Liver (tissue), 9 donors: ENCODE measurements around the gene ERBB4. TPM values are rescaled to one million over a fixed set of nuclear protein-coding genes. Genes with fewer than 3 reads are reported as not detected.

Experiments used
- DNase-seq: peaks from one replicate; pipeline ENCODE4 v3.0.0-alpha.2; 2017; ENCODE audit warnings: low spot score
- H3K27ac ChIP-seq, 2 donors: one replicate each; pipeline ENCODE4 v1.7.0; 2013; ENCODE audit warnings: inconsistent platforms in 2 of 2, low read length in 2 of 2, control low read depth in 1 of 2, low read depth in 1 of 2, mild to moderate bottlenecking in 1 of 2
- H3K27me3 ChIP-seq, 4 donors: one replicate each; pipeline versions ENCODE4 v1.6.1 to v1.7.0; 2013; ENCODE audit warnings: low read length in 3 of 4, inconsistent platforms in 1 of 4, mild to moderate bottlenecking in 1 of 4, moderate library complexity in 1 of 4; ENCODE audit not compliant: control insufficient read depth in 4 of 4, insufficient read depth in 4 of 4
- H3K36me3 ChIP-seq, 4 donors: one replicate each; pipeline versions ENCODE4 v1.6.1 to v1.7.0; 2013; ENCODE audit warnings: low read length in 3 of 4, mild to moderate bottlenecking in 3 of 4, low read depth in 1 of 4, moderate library complexity in 1 of 4; ENCODE audit not compliant: control insufficient read depth in 4 of 4, insufficient read depth in 3 of 4
- H3K4me1 ChIP-seq, 4 donors: one replicate each; pipeline versions ENCODE4 v1.6.1 to v1.7.0; 2013; ENCODE audit warnings: low read length in 3 of 4, mild to moderate bottlenecking in 3 of 4, moderate library complexity in 1 of 4; ENCODE audit not compliant: control insufficient read depth in 4 of 4, insufficient read depth in 4 of 4
- H3K4me3 ChIP-seq, 3 donors: one replicate each; pipeline versions ENCODE4 v1.6.1 to v1.7.0; 2013; ENCODE audit warnings: low read length in 3 of 3, control low read depth in 1 of 3, low read depth in 1 of 3, mild to moderate bottlenecking in 1 of 3
- H3K9ac ChIP-seq, 2 donors: one replicate each; pipeline ENCODE4 v1.7.0; 2013; ENCODE audit warnings: low read length in 2 of 2, mild to moderate bottlenecking in 2 of 2, moderate library complexity in 2 of 2, control low read depth in 1 of 2, low read depth in 1 of 2
- H3K9me3 ChIP-seq, 4 donors: one replicate each; pipeline versions ENCODE4 v1.6.1 to v1.7.0; 2013; ENCODE audit warnings: low read length in 3 of 4; ENCODE audit not compliant: control insufficient read depth in 4 of 4
- EGR1 ChIP-seq, 2 donors: IDR thresholded peaks; 2 replicates each; pipeline ENCODE4 v1.6.1; 2016 to 2018; ENCODE audit warnings: antibody characterized with exemption in 2 of 2, low read depth in 2 of 2
- FOXA1 ChIP-seq: IDR thresholded peaks from 2 replicates; pipeline ENCODE4 v1.6.1; 2016; ENCODE audit warnings: antibody characterized with exemption
- FOXA2 ChIP-seq: IDR thresholded peaks from 2 replicates; pipeline ENCODE4 v1.6.1; 2016; ENCODE audit warnings: antibody characterized with exemption
- GABPA ChIP-seq, 2 donors: IDR thresholded peaks in 1 of 2; conservative IDR thresholded peaks in 1 of 2; 2 replicates each; pipeline ENCODE4 v1.6.1; 2016; ENCODE audit warnings: antibody characterized with exemption in 2 of 2, mild to moderate bottlenecking in 1 of 2, moderate library complexity in 1 of 2
- HNF4A ChIP-seq, 2 donors: conservative IDR thresholded peaks; 2 replicates each; pipeline ENCODE4 v1.6.1; 2016; ENCODE audit warnings: antibody characterized with exemption in 2 of 2, mild to moderate bottlenecking in 2 of 2
- HNF4G ChIP-seq: IDR thresholded peaks from 2 replicates; pipeline ENCODE4 v1.6.1; 2016; ENCODE audit warnings: antibody characterized with exemption
- JUND ChIP-seq, 2 donors: IDR thresholded peaks; 2 replicates each; pipeline ENCODE4 v1.6.1; 2016; ENCODE audit warnings: antibody characterized with exemption in 2 of 2
- NR2F2 ChIP-seq: IDR thresholded peaks from 2 replicates; pipeline ENCODE4 v1.6.1; 2016; ENCODE audit warnings: antibody characterized with exemption
- RAD21 ChIP-seq, 2 donors: IDR thresholded peaks; 2 replicates each; pipeline ENCODE4 v1.6.1; 2016; ENCODE audit warnings: antibody characterized with exemption in 2 of 2, mild to moderate bottlenecking in 2 of 2
- RXRA ChIP-seq, 2 donors: IDR thresholded peaks; 2 replicates each; pipeline ENCODE4 v1.6.1; 2017 to 2018; ENCODE audit warnings: antibody characterized with exemption in 2 of 2, mild to moderate bottlenecking in 1 of 2
- SP1 ChIP-seq: IDR thresholded peaks from 2 replicates; pipeline ENCODE4 v1.6.1; 2018; ENCODE audit warnings: antibody characterized with exemption, mild to moderate bottlenecking
- TAF1 ChIP-seq: conservative IDR thresholded peaks from 2 replicates; pipeline ENCODE4 v1.6.1; 2016; ENCODE audit warnings: antibody characterized with exemption, mild to moderate bottlenecking
- YY1 ChIP-seq: IDR thresholded peaks from 2 replicates; pipeline ENCODE4 v1.6.1; 2016; ENCODE audit warnings: antibody characterized with exemption, mild to moderate bottlenecking
- WGBS: extraction: QIAGEN DNeasy Blood & Tissue Kit; methylation state at CpG from one replicate; pipeline ENCODE4 v1.1.7; 2013; 5-methylcytosine and 5-hydroxymethylcytosine counted together
- polyA plus RNA-seq, 2 donors: library from polyadenylated mRNA; stranded (reverse) in 1 of 2; unstranded in 1 of 2; fragments of 200-250 nt in 1 of 2; fragments of >200 nt in 1 of 2; fragmentation: Nextera tagmentation in 1 of 2; extraction: Ambion mirVana in 1 of 2; gene quantifications; one replicate each; pipeline versions ENCODE4 v1.2.1 to v1.2.3, GENCODE V29; 2013 to 2015
- total RNA-seq, 2 donors: library from RNA; depleted of rRNA; stranded (reverse); fragments of >200 nt; gene quantifications; one replicate each; pipeline ENCODE4 v1.2.3, GENCODE V29; 2014
- TF ChIP-seq, protein P1 (sequence below): IDR thresholded peaks from 2 replicates; pipeline ENCODE4 v1.6.1; 2016; ENCODE audit warnings: antibody characterized with exemption
- TF ChIP-seq, protein P2 (sequence below): fragments of 150-350 bp; IDR thresholded peaks from 2 replicates; pipeline ENCODE4 v1.5.1; 2017; ENCODE audit warnings: improper control_type of control experiment, low read depth, low read length; ENCODE audit not compliant: missing input control
- TF ChIP-seq, protein P3 (sequence below): IDR thresholded peaks from 2 replicates; pipeline ENCODE4 v1.6.1; 2016; ENCODE audit warnings: antibody characterized with exemption
- TF ChIP-seq, protein P4 (sequence below): IDR thresholded peaks from 2 replicates; pipeline ENCODE4 v1.6.1; 2016; ENCODE audit warnings: antibody characterized with exemption
- TF ChIP-seq, protein P5 (sequence below): IDR thresholded peaks from 2 replicates; pipeline ENCODE4 v1.6.1; 2016; ENCODE audit warnings: antibody characterized with exemption, mild to moderate bottlenecking
- donor health status: healthy.
- donor health status: healthy.
- donor health status: healthy.
- donor health status: healthy.
- donor health status: healthy.

The ERBB4 gene
- total and polyA plus RNA-seq, 4 donors, result 0.03 to 0.42 TPM; not detected in 2

DNA sequence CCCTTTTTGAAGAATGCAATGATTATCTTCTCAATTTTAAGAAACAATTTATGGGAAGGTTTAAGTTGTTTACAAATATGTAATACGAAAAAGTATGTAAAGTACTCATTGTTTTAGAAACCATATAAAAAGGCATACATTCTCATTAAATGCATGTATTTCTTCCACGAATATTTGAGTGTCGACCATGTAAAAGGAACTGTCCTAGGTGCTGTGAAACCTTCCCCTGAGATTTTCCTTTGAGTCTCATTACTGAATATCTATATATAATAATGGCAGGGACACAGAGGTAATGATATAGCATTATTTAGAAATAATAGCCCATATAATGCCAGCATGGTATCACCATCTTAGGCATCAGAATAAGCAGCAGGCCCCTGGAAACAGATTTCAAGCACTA, 239.3 kb downstream of the ERBB4 start:
- Histone ChIP-seq H3K4me1 (no peaks in the 10 kb centered on the region), H3K27me3 (no peaks in the 10 kb centered on the region), H3K27ac (no peak overlapping the region), H3K36me3 (no peaks in the 10 kb centered on the region), H3K9me3 (no peaks in the 10 kb centered on the region), H3K4me3 (no peak overlapping the region), H3K9ac (no peak overlapping the region)
- TF ChIP-seq NR2F2 (no peak), TAF1 (no peak), RXRA (IDR thresholded peaks at IDR 0.05) (no peak), HNF4A (conservative IDR thresholded peaks at IDR 0.05) (no peak), SP1 (no peak), YY1 (no peak), EGR1 (IDR thresholded peaks at IDR 0.05; ENCODE audit: low read depth in 2 of 2) (no peak), RAD21 (IDR thresholded peaks at IDR 0.05) (no peak)
- TF ChIP-seq, protein P1, sequence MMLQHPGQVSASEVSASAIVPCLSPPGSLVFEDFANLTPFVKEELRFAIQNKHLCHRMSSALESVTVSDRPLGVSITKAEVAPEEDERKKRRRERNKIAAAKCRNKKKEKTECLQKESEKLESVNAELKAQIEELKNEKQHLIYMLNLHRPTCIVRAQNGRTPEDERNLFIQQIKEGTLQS, result no peak
- TF ChIP-seq, protein P2, sequence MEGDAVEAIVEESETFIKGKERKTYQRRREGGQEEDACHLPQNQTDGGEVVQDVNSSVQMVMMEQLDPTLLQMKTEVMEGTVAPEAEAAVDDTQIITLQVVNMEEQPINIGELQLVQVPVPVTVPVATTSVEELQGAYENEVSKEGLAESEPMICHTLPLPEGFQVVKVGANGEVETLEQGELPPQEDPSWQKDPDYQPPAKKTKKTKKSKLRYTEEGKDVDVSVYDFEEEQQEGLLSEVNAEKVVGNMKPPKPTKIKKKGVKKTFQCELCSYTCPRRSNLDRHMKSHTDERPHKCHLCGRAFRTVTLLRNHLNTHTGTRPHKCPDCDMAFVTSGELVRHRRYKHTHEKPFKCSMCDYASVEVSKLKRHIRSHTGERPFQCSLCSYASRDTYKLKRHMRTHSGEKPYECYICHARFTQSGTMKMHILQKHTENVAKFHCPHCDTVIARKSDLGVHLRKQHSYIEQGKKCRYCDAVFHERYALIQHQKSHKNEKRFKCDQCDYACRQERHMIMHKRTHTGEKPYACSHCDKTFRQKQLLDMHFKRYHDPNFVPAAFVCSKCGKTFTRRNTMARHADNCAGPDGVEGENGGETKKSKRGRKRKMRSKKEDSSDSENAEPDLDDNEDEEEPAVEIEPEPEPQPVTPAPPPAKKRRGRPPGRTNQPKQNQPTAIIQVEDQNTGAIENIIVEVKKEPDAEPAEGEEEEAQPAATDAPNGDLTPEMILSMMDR, result no peak
- TF ChIP-seq, protein P3, sequence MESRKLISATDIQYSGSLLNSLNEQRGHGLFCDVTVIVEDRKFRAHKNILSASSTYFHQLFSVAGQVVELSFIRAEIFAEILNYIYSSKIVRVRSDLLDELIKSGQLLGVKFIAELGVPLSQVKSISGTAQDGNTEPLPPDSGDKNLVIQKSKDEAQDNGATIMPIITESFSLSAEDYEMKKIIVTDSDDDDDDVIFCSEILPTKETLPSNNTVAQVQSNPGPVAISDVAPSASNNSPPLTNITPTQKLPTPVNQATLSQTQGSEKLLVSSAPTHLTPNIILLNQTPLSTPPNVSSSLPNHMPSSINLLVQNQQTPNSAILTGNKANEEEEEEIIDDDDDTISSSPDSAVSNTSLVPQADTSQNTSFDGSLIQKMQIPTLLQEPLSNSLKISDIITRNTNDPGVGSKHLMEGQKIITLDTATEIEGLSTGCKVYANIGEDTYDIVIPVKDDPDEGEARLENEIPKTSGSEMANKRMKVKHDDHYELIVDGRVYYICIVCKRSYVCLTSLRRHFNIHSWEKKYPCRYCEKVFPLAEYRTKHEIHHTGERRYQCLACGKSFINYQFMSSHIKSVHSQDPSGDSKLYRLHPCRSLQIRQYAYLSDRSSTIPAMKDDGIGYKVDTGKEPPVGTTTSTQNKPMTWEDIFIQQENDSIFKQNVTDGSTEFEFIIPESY, result no peak
- TF ChIP-seq, protein P4, sequence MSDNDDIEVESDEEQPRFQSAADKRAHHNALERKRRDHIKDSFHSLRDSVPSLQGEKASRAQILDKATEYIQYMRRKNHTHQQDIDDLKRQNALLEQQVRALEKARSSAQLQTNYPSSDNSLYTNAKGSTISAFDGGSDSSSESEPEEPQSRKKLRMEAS, result no peak
- no peak for DNase-seq
- WGBS, result 43% methylated on average over 3 of the region's 3 CpGs

DNA sequence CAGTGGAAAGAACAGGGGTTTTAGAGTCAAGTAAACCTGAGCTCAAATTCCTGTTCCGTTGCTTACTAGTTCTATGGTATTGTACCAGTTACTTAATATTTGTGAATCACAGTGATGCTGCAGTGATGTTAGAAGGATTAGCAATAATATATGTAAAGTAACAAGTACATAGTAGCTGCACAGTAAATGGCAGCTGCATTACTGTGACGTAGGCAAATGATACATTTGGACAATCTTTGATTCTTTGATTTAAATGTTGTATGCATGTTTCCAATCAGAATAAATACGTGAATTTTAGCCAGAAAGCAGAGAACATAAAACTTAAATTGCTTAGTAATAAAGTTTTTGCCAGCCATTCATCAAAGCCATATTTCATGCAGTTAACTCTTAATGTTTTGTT, 243.0 kb downstream of the ERBB4 start:
- 62% methylated on average over 3 of the region's 3 CpGs for WGBS
- no peaks in the 10 kb centered on the region for H3K27me3 ChIP-seq
- no peak overlapping the region for H3K27ac ChIP-seq
- no peak overlapping the region for H3K9ac ChIP-seq
- no peak for DNase-seq
- H3K4me1 ChIP-seq, result no peaks in the 10 kb centered on the region
- H3K4me3 ChIP-seq, result no peak overlapping the region
- no peak for TF ChIP-seq HNF4A (conservative IDR thresholded peaks at IDR 0.05)
- no peak for TF ChIP-seq RAD21 (IDR thresholded peaks at IDR 0.05)
- no peak for TF ChIP-seq RXRA (IDR thresholded peaks at IDR 0.05)
- TF ChIP-seq, protein P1, result no peak
- TF ChIP-seq, protein P2, result no peak
- TF ChIP-seq NR2F2, result no peak
- no peak for TF ChIP-seq JUND (IDR thresholded peaks at IDR 0.05)
- TF ChIP-seq GABPA (IDR thresholded peaks at IDR 0.05 in 1 of 2, conservative IDR thresholded peaks at IDR 0.05 in 1 of 2), result no peak
- TF ChIP-seq TAF1, result no peak
- TF ChIP-seq FOXA2, result no peak
- TF ChIP-seq YY1, result no peak
- TF ChIP-seq, protein P4, result no peak
- TF ChIP-seq, protein P3, result no peak
- TF ChIP-seq FOXA1, result no peak
- no peak for TF ChIP-seq HNF4G
- TF ChIP-seq EGR1 (IDR thresholded peaks at IDR 0.05; ENCODE audit: low read depth in 2 of 2), result no peak
- TF ChIP-seq, protein P5, sequence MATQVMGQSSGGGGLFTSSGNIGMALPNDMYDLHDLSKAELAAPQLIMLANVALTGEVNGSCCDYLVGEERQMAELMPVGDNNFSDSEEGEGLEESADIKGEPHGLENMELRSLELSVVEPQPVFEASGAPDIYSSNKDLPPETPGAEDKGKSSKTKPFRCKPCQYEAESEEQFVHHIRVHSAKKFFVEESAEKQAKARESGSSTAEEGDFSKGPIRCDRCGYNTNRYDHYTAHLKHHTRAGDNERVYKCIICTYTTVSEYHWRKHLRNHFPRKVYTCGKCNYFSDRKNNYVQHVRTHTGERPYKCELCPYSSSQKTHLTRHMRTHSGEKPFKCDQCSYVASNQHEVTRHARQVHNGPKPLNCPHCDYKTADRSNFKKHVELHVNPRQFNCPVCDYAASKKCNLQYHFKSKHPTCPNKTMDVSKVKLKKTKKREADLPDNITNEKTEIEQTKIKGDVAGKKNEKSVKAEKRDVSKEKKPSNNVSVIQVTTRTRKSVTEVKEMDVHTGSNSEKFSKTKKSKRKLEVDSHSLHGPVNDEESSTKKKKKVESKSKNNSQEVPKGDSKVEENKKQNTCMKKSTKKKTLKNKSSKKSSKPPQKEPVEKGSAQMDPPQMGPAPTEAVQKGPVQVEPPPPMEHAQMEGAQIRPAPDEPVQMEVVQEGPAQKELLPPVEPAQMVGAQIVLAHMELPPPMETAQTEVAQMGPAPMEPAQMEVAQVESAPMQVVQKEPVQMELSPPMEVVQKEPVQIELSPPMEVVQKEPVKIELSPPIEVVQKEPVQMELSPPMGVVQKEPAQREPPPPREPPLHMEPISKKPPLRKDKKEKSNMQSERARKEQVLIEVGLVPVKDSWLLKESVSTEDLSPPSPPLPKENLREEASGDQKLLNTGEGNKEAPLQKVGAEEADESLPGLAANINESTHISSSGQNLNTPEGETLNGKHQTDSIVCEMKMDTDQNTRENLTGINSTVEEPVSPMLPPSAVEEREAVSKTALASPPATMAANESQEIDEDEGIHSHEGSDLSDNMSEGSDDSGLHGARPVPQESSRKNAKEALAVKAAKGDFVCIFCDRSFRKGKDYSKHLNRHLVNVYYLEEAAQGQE, result no peak
- TF ChIP-seq SP1, result no peak
- no peaks in the 10 kb centered on the region for H3K36me3 ChIP-seq
- no peaks in the 10 kb centered on the region for H3K9me3 ChIP-seq
